ENCODE measurements around the gene ACAP3.

Gene ACAP3

DNA sequence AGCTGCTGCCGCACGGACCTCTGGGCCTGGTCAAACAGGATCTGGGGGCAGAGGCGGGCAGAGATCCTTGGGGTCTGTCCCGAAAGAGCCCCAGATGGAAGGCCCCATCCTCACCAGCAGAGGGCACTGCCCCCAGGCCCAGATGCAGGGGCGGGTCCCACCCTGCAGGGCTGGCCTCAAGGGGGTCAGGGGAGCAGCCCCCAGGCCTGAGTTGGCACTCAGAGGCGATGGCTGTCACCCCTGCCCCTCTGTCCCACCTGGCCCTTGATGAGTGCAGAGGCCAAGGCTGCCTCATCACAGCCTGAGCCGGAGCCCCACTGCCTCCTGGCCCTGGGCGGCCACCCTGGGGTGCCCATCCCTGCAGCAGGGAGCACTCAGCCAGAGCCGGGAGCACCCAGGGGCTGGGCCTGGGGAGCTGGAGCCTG, 5.7 kb downstream of the ACAP3 start:
- in situ Hi-C loops (cut with MboI; ENCODE audit: low sequenced_read_pairs) = no loop called here

DNA sequence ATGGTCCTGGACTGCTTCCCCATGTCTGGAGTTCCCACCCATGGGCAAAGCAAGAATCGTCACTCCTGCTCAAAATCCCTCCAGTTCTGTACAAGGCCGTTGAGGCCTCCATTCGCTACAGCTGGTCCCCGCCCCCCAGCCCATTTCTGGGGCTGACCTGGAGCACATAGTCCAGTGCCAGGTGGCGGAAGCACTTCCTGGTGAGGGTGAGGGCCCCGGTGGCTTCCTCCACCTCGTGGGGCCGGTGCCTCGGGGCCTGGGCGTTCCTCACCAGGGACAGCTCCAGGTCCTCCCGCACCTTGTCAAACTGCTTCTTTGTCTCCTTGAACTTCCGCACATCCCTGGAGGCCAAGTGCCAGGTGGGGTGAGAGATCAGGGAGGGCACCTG, 7.4 kb downstream of the ACAP3 start:
- in situ Hi-C loops (cut with MboI; ENCODE audit: low sequenced_read_pairs) = no loop called here

DNA sequence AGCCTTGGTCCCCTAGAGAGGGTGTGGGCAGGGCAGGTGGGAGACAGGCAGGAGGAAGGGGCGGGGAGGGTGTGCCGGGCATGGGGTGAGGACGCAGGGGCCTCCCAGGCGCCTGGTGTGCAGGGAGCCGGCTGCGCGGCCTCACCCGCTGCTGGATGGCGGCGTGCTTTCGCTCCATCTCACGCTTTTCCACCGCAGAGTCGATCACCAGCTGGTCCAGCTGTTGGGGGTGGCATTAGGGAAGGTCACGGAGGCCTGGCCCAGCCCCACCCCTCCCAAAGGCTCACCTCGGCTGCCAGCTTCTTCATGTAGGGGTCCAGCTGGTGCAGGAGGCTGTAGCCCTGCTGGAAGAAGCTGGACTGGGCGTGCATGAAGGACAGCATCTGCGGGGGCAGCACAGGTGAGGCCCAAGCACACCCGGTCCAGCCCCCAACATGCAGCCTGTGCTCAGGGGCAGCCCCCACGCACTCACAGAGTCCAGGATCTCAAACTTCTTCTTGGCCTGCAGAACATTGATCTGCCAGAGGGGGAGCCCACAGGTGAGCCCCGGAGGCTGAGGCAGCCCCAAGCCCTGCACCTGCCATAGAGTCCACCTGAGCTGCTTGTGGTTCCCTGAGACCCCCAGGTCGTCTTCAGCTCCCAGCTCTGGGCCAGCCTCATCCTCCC, 7.9 kb downstream of the ACAP3 start:
- in situ Hi-C loops (cut with MboI; ENCODE audit: low sequenced_read_pairs) = no loop called here

DNA sequence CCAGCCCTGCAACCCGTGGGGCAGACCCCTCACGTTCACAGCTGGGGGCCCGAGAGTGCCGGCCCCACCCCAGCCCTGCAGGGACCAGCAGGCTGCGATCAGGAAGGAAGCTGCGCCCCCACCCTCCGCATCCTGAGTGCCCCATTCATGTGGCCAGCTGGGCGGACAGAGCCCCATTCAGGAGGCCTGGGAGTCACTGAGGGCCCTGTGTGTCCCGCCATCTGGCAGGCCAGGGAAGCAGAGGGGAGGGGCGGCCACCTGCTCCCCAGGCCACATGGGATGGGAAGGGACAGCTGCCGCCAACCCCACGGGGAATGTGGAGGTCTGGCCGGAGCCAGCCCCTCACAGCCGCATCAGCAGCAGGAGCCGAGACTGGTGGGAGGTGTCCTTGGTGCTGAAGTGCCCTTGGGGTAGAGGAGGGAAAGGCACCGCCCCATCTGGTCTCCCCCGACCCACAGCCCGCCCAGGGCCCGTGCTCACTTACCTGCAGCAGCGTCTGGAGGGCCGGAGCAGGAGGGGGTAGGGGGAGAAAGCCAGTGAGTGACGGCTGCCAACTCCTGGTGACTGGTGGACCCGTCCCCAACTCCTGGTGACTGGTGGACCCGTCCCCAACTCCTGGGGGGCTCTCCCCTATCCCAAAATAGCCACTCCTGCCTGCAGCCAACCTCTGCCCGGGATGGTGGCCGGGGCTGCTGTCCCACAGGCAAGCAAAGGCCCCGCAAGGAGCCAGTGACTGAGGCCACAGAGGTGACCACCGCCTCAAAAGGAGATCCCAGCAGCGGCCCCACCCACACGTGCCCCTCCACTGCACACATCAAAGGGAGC, 8.7 kb downstream of the ACAP3 start:
- in situ Hi-C loops (cut with MboI; ENCODE audit: low sequenced_read_pairs) = no loop called here

DNA sequence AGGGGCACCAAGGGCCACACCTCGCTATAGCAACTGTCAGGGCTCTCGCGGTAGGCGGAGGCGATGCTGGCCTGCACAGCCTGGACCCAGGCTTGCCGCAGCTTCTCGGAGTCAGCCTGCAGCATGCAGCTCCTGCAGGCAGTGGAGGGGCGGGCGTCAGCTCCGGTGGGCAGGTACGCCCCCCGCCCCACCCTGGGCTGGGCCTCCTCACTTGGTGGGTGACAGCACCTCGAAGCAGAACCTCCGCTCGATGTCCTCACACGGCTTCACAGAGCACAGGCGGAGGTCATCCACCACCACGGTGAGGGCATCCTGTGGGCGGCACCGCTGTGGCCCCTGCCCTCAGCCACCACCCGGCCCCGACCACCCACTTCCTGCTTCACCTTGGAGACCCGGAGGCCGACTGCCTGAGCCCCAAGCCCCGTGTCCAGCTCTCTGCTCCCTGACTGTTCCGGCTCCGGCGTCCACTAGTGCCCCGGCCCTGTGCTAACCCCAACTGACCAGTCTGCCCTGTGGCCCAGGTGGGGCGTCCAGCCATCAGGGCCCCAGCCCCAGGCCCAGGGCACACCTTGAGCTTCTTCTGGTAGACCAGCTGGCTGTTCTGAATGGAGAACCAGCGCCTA, 9.8 kb downstream of the ACAP3 start:
- in situ Hi-C loops (cut with MboI; ENCODE audit: low sequenced_read_pairs) = no loop called here

DNA sequence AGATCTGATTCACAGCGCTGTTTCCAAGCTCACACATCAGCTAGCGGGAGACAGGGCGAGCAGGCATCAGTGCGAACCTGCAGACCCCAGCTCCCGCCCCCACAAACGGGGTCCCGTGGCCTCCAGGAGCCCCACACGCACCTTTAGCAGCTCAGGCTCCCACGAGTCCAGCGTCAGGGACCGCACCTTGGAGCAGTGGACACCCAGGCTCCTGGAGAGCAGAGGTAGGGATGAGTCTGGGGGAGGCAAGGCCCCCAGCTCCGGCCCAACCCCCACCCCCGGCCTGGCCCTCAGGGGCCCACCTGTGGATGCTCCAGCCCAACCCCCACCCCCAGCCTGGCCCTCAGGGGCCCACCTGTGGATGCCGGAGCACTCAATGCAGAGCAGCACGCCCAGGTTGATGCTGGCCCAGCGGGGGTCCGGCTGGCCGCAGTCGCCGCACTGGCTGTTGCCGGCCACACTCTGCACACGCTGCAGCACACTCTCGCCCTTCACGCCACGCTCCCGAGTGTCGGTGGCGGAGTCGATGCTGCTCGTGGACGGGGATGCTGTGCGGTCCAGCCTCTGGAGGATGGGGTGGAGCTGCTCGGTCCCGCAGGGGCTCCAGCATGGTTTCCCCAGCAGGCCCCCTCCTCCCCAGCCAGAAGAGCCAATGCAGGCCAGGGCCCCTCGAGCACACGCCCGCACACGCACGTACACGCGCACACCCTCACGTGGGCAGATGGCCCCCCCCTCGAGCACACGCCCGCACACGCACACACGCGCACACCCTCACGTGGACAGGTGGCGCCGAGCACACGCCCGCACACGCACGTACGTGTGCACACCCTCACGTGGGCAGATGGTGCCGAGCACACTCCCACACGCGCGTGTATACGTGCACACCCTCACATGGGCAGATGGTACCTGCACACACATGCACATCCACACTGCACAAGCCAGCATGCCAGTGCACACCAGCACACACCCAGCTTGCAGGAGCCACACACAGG, 11.4 kb downstream of the ACAP3 start:
- in situ Hi-C loops (cut with MboI; ENCODE audit: low sequenced_read_pairs) = no loop called here

DNA sequence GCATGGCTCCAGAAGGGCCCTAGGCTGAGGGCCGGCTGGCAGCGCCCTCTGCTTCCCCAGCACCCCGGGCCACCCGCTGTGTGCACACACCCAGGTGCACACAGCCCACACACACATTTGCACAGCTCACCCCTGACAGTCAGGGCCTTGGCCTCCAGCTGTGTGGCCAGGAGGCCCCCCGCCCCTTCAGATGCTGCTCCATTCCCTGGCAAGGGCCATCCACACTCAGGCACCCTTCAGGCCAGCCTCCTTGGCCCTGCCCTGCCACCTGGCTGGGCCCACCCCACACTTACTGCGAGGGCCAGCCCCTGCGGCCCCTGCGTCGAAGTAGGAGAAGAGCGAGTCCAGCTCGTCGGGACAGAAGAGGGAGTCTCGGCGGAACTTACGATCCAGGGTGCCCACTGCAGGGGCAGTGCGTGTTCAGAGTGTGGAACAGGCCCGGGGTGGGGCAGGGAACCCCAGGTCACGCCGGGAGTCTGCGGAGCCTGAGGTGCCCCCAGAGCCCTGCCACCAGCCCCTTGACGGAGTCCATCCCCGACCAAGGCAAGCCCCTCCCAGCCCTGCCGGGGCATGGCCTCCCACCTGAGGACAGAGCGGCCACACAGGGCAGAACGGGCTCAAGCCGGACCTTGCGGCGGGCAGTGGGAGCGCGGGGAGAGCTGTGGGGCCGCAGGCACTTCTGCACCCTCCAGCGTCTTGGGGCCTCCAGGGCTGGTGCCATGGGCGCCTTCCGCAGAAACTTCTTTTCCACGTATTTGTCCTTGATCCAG, 12.4 kb downstream of the ACAP3 start:
- in situ Hi-C loops (cut with MboI; ENCODE audit: low sequenced_read_pairs) = no loop called here

DNA sequence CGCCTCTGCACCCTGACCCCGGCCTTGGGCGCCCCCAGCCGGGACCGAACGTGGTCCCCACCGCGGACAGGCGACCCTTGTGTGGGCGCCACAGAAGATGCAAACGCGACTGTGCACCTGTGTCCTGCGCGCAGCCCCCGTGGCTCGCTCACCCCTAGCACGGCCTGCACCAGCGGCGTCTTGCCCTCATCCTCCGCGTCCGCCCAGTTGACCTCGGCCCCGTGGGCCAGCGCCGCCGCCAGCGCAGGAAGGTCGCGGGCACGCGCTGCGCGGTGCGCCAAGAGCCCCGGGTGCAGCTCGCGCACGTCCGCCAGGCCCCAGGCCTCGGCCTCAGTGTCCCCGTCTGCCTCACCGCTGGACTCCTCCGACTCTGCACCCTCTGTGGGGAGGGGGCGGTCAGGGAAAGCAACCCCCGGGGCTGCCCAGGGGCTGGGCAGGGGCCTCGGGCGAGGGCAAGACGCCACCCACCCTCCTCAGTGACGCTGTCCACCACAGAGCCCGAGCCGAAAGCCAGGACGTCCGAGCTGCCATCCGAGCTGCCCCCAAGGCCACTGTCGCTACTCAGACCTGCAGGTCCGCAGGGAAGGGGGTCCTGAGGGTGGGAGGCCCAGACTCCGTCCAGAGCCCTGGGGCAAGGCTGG, 13.4 kb downstream of the ACAP3 start:
- in situ Hi-C loops (cut with MboI; ENCODE audit: low sequenced_read_pairs) = no loop called here

DNA sequence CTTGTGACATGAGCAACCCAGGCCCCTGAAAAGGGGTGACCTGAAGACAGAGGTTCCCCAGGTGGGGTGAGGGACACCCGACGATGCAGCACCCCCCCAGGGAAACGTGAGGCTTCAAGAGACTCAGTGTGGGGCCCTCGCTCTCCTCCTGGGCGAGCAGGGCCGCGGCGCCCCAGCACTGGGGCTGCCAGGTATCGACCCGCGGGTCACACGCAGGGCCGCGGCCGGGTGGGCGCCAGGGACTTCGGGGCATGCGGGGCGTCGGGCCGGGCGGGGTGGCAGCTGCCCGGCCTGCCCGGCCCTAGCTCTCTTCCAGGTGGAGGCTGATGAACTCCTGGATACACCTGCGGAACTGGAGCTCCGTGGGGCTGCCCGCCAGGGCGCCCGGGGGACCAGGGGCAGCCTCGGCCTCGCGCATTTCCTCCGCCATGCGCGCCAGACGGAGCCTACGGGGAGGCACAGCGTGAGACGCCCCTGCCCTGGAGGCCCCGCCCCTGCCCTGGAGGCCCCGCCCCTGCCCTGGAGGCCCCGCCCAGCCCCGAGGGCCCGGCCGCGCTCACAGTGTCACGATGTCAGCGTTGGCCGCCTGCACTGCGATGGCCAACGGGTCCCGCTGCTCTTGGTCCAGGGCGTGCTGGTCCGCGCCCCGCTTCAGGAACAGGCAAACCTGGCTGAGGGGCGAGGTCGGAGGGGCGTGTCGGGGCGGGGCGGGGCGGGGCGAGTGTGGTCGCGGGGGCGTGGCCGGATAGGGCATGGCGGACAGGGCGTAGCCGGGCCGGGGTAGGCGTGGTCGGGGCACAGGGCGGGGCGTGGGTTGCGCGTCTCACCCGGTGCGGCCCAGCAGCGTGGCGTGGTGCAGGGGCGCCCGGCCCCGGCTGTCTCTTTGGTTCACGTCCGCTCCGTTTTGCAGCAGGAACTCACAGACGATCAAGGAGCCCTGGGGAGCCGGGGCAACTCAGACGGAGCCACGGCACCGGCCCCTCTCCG, 14.2 kb downstream of the ACAP3 start:
- in situ Hi-C loops (cut with MboI; ENCODE audit: low sequenced_read_pairs) = no loop called here

DNA sequence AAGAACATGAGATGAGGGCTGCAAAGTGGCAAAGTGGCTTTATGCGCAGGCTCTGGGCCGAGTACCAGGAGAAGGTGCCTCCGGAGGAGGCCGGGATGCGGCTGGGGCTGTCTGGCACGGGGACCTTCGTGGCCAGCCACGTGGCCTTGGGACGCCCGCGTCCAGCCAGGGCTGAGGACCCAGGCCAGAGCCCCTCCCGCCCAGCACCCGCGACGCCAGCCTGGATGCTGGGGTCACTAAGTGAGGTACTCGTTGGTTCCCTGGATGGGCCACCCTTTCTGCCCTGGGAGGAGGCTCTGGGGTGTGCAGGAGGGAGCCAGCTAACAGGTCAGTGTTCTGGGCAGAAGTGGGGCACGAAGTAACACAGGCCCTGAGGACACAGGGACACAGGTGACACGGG, 14.9 kb downstream of the ACAP3 start:
- in situ Hi-C loops (cut with MboI; ENCODE audit: low sequenced_read_pairs) = no loop called here

DNA sequence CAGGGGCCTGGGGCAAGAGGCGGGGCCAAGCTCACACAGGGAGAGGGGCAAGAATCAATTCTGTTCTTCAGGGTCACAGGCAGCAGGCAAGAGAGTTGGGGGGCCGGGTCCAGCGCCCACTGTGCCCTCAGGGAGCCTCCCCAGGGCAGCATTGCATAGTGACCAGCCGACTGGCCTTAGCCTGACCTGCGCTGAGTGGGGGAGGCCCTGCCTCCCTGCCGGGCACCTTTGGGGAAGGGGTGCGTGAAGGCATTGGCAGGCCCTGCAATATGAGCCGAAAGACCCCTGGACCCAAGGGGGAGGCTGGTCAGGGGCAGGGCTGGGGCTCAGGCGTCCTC, 15.3 kb downstream of the ACAP3 start:
- in situ Hi-C loops (cut with MboI; ENCODE audit: low sequenced_read_pairs) = no loop called here

DNA sequence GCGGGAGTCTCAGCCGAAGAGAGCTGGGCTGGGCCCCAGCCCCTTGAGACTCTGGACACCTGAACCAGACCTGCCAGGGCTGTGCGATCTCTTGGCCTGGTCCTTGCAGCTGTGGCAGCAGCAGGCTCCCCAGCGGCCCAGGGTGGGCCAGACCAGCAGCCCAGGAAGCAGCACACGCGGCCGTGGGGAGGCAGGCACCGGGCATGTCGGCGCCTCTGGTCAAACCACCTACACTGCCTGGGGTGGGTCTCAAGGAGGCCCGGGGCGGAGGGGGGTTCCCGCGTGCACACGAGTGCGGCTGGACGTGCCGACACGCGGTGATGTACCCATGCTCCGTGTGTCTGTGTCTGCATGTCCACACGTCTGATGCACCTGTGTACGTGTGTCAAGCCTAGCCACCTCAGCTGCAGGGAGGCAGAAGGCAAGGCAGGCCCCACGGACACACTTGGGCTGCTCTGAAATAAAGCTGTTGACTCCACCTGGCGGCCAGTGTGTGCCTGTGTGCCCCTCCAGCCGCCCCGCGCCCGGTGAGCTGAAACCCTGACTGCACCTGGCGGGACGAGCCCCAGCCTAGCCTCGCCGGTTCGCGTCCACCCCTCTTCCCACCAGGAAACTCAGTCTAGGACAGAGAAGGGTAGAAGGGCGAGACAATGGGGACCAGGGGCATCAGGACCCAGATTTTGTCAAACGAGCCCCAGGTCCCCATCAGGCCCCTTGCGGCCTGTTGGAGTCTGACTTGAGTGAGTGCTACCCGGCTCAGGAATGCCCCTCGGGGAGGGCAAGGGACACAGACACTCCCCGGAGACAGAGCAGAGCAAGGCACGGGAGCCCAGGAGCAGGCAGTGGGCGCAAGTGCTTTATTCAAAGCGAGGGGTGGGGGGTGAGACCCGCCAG, 15.9 kb downstream of the ACAP3 start:
- in situ Hi-C loops (cut with MboI; ENCODE audit: low sequenced_read_pairs) = no loop called here

DNA sequence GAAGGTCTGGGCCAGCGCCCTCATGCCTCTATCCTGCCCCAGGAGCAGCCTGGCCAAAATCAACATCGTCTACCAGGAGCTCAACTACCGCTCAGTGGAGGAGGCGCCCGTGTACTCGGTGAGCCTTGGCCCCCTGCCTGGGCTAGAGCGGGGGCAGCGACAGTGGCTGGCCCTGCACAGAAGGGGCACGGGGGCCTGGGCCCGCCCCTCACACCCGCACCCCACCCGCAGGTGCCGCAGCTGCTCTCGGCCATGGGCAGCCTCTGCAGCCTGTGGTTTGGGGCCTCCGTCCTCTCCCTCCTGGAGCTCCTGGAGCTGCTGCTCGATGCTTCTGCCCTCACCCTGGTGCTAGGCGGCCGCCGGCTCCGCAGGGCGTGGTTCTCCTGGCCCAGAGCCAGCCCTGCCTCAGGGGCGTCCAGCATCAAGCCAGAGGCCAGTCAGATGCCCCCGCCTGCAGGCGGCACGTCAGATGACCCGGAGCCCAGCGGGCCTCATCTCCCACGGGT, 16.7 kb downstream of the ACAP3 start:
- in situ Hi-C loops (cut with MboI; ENCODE audit: low sequenced_read_pairs) = no loop called here

DNA sequence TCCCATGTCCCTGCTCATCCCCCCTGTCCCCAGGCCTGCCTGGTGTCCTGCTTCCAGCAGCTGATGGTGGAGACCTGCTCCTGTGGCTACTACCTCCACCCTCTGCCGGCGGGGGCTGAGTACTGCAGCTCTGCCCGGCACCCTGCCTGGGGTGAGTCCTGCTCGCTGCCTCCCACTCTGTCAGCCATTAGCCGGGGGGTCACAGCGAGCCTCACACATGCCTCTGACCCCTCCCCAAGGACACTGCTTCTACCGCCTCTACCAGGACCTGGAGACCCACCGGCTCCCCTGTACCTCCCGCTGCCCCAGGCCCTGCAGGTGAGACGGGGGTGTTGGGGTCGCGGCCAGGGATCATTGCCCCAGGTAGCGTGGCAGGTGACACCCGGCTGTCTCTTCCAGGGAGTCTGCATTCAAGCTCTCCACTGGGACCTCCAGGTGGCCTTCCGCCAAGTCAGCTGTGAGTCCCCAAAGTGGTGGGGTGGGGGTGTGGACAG, 17.4 kb downstream of the ACAP3 start:
- in situ Hi-C loops (cut with MboI; ENCODE audit: low sequenced_read_pairs) = no loop called here

DNA sequence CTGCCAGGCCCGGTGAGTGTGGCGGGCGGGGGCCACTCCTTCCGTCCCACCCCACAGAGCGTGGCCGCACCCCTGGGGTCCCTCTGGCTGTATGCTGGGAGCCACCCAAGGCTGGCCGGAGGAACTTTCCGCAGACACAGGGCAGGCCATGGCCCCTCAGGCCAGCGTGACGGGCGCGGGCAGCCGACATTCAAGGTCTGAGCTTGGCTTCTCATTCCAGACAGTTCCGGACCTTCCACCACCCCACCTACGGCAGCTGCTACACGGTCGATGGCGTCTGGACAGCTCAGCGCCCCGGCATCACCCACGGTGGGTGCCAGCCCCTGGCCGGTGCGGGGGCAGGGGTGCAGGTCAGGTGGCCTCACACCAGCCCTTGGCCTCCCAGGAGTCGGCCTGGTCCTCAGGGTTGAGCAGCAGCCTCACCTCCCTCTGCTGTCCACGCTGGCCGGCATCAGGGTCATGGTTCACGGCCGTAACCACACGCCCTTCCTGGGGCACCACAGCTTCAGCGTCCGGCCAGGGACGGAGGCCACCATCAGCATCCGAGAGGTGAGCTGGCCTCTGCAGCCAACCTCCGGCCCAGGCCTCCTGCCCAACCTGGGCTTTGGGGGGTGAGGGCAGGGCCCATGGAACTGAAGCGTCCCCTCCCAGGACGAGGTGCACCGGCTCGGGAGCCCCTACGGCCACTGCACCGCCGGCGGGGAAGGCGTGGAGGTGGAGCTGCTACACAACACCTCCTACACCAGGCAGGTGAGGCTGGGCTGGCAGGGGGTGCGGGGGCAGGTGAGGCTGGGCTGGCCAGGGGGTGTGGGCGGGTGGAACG, 20.2 kb downstream of the ACAP3 start:
- in situ Hi-C loops (cut with MboI; ENCODE audit: low sequenced_read_pairs) = no loop called here
